ENCODE results near the gene CCKAR.

CCKAR gene, protein sequence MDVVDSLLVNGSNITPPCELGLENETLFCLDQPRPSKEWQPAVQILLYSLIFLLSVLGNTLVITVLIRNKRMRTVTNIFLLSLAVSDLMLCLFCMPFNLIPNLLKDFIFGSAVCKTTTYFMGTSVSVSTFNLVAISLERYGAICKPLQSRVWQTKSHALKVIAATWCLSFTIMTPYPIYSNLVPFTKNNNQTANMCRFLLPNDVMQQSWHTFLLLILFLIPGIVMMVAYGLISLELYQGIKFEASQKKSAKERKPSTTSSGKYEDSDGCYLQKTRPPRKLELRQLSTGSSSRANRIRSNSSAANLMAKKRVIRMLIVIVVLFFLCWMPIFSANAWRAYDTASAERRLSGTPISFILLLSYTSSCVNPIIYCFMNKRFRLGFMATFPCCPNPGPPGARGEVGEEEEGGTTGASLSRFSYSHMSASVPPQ

GRCh38 chr4:26490111-26490959 lies at the start of gene CCKAR:
CCKAR (minus strand) TSS chr4:26490484; CDS start chr4:26490267, 217 bp downstream.
- DNase-seq (ENCODE audit: insufficient read length, low spot score) (no peak), FAIRE-seq (no peak)
- TF ChIP-seq CTCF (IDR thresholded peaks at IDR 0.05; ENCODE audit: insufficient read depth, missing control alignments), result no peak

DNA sequence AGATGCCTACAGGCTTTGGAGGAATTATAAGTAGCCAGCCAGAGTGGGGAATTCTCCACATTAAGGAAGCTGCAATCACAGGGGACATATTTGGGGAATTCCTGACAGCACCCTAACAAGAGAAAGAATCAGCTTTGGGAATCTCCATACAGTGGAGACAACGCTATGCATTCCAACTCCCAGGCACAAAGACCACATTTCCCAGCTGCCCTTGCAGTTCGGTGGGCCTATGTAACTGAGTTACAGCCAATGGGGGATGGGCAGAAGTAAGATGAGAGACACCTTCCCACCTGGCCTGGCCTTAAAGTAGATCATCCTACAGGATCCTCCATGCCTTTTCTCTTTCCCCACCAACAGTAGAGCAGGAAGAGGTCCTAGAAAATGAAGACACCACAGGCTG lies 43.4 kb upstream of the CCKAR start:
- FAIRE-seq (no peak), DNase-seq (ENCODE audit: insufficient read length, low spot score) (no peak)
- no peak for TF ChIP-seq CTCF (IDR thresholded peaks at IDR 0.05; ENCODE audit: insufficient read depth, missing control alignments)

DNA sequence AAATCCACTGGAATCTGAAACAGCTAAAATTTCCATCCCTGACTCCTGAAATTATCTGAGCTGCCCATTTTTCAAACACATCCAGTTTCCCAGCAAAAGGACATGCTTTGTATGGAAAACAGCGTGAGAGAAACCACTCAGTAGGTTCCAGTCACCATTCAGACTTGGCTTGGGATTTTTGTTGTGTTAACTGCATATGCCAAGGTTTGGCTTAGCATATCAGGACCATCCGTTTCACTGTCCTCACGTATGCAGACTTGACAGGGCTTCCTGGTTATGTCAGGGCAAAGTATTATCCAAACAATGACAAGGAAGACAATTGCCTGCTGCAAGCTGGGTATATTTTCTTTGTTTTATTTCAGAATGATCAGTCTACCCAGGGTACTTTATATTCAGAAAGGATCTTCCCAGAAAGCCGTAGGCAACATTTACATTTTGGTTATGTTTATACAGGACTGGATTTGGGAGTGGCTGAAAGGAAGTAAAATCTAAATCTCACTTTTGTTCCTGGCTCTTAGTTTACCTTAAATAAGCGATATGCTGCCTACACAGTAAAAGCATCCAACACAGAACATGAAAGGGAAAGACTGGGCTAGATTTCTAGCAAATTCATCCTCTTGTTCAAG lies 41.3 kb upstream of the CCKAR start:
- FAIRE-seq (no peak), DNase-seq (ENCODE audit: insufficient read length, low spot score) (no peak)
- no peak for TF ChIP-seq CTCF (IDR thresholded peaks at IDR 0.05; ENCODE audit: insufficient read depth, missing control alignments)

DNA sequence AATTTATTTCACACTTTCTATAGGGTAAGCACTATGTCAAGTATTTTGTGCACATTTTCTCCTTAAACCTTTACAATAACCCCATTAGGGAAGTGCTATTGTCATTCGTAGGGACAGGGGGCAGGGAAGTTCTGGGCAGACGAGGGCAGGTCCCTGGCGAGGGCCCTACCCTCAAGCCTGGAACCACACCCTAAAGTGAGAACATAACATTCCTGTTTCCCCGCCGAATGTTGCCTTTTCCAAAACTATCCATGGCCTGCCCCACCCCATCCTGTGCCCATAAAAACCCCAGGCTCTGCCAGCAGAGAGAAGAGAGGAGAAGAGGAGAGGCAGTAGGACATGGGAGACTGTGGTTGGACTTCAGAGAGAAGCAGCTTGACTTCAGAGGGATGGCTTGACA lies 39.8 kb upstream of the CCKAR start:
- DNase-seq (ENCODE audit: insufficient read length, low spot score) (no peak), FAIRE-seq (no peak)
- no peak for TF ChIP-seq CTCF (IDR thresholded peaks at IDR 0.05; ENCODE audit: insufficient read depth, missing control alignments)

DNA sequence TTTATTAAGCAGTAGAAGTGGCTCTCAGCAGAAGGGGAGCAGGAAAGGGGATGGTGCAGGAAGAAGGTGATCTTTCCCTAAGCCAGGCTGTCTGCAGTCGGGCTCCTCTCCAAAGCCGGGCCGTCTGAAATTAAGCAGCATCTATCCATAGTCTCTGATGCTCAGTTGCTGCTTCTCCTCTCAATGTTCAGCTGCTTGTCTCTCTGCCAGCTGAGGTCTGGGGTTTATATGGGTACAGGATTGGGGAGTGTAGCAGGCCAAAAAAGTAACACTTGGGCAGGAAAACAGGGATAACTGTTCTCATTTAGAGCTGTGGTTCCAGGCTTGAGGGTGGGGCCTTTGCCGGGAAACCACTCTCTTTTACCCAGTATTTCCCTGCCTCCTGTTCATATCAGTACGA lies 39.2 kb upstream of the CCKAR start:
- FAIRE-seq, result no peak
- no peak for TF ChIP-seq CTCF (IDR thresholded peaks at IDR 0.05; ENCODE audit: insufficient read depth, missing control alignments)
- DNase-seq (ENCODE audit: insufficient read length, low spot score), result no peak

GRCh38 chr4:26525771-26526150 lies 35.5 kb upstream of the CCKAR start:
- FAIRE-seq (no peak), DNase-seq (ENCODE audit: insufficient read length, low spot score) (no peak)

More at GRCh38 chr4:26525771-26526150, 35.5 kb upstream of the CCKAR start:
- no peak for TF ChIP-seq CTCF (IDR thresholded peaks at IDR 0.05; ENCODE audit: insufficient read depth, missing control alignments)

All from D721Med (cell line).